Measurements from ENCODE around the gene RFX3. TPM values are rescaled to one million over a fixed set of nuclear protein-coding genes. Genes with fewer than 3 reads are reported as not detected.

RFX3 gene
- total RNA-seq, 6 donors from 2014 or later = 7.3 to 32.0 (median 19.9) TPM

DNA sequence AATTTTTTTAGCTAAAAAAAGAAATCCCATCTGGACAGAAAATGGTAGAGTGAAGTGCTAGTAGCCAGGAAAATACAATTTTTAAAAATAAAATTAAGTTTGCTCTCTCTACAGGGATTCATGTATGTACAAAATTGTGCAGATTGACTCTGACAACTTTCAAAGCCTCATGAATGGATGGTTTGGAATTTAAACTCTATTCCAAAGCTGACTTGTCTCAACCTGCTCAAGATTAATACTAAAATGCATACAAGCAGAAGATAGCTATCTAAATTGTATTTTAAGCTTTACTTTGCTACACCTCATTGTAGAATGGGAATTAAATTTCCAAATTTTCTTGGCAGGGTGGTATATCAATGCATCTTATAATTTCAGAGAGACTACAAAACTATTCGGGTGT, 257.6 kb downstream of the RFX3 start:
- no peaks in the 10 kb centered on the region for H3K4me1 ChIP-seq
- peaks cover 0 to 23% (median 2%) of the 10 kb centered on the region in 4 donors for H3K36me3 ChIP-seq
- no peak overlapping the region for H3K4me3 ChIP-seq
- no peak for ATAC-seq (ENCODE audit: low FRiP score in 2 of 2)
- no peaks in the 10 kb centered on the region for H3K27me3 ChIP-seq
- TF ChIP-seq POLR2A (IDR thresholded peaks at IDR 0.05) (no peak), EP300 (IDR thresholded peaks at IDR 0.05) (no peak), POLR2AphosphoS5 (IDR thresholded peaks at IDR 0.05) (no peak)
- TF ChIP-seq, protein P1, sequence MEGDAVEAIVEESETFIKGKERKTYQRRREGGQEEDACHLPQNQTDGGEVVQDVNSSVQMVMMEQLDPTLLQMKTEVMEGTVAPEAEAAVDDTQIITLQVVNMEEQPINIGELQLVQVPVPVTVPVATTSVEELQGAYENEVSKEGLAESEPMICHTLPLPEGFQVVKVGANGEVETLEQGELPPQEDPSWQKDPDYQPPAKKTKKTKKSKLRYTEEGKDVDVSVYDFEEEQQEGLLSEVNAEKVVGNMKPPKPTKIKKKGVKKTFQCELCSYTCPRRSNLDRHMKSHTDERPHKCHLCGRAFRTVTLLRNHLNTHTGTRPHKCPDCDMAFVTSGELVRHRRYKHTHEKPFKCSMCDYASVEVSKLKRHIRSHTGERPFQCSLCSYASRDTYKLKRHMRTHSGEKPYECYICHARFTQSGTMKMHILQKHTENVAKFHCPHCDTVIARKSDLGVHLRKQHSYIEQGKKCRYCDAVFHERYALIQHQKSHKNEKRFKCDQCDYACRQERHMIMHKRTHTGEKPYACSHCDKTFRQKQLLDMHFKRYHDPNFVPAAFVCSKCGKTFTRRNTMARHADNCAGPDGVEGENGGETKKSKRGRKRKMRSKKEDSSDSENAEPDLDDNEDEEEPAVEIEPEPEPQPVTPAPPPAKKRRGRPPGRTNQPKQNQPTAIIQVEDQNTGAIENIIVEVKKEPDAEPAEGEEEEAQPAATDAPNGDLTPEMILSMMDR (IDR thresholded peaks at IDR 0.05) = no peak
- no peak for DNase-seq
- no peaks in the 10 kb centered on the region for H3K9me3 ChIP-seq
- WGBS, 2 donors = 93 to 95% methylated on average over 1 of the region's 1 CpG
- no peak overlapping the region for H3K27ac ChIP-seq

DNA sequence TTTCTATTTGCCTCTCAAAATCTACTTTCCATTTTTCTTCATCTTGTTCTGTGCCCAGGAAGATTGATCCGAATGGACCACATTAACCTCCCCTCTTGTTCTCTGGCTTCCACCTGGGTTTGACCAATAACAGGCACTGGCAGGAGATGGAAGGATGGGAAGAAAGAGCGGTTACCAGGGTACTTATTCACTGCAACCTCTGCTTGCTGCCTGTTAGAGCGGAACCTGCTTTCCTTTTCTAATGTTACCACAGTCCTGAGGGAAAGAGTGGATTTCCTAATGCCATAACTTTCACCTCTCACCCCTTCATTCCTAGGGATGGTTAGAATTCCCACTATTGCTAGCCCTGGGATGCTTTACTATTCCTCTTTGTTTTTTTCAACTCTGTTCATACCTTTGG, 262.1 kb downstream of the RFX3 start:
- H3K4me1 ChIP-seq = no peaks in the 10 kb centered on the region
- H3K9me3 ChIP-seq = no peaks in the 10 kb centered on the region
- DNase-seq = no peak
- TF ChIP-seq, protein P1 (IDR thresholded peaks at IDR 0.05) = no peak
- TF ChIP-seq EP300 (IDR thresholded peaks at IDR 0.05) (no peak), POLR2AphosphoS5 (IDR thresholded peaks at IDR 0.05) (no peak), POLR2A (IDR thresholded peaks at IDR 0.05) (no peak)
- ATAC-seq (ENCODE audit: low FRiP score in 2 of 2) = no peak
- 97 to 99% methylated on average over 3 of the region's 3 CpGs for whole genome bisulfite sequencing, 2 donors
- no peak overlapping the region for H3K4me3 ChIP-seq
- peaks cover 0 to 24% (median 0%) of the 10 kb centered on the region in 4 donors for H3K36me3 ChIP-seq
- H3K27ac ChIP-seq = no peak overlapping the region
- no peaks in the 10 kb centered on the region for H3K27me3 ChIP-seq

DNA sequence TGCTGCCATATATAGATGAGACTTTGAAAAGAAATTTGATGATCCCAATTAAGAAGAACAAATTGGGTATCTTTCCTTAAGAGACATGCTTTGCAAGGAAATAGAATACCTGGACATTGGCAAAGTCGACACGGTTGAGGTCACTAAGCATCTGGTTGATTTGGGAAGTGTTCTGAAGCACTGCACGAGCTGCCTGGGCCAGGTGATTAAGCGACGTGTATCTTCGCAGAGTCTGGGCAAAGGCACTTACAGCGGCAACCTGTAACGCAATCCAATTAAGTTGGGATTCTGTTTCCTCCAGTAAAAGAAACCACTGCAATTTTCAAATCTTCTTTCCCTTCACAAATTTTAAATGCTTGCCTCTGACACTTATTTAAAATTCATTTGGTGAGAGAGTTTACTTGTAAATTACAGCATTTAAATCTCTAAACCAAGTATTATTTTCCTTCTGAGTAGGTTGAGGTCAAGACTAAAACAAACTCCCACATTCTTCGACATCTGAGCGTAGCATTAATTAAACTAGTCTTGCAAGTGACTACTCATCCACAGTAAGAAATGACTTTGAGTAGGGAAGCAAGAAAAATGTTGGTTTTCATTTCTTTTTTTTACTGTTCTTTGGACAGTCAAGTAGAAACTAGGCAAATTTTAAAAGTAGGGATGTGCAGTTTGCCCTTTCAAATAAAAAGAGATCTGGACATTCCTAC, 262.8 kb downstream of the RFX3 start:
- DNase-seq = no peak
- H3K27ac ChIP-seq = no peak overlapping the region

DNA sequence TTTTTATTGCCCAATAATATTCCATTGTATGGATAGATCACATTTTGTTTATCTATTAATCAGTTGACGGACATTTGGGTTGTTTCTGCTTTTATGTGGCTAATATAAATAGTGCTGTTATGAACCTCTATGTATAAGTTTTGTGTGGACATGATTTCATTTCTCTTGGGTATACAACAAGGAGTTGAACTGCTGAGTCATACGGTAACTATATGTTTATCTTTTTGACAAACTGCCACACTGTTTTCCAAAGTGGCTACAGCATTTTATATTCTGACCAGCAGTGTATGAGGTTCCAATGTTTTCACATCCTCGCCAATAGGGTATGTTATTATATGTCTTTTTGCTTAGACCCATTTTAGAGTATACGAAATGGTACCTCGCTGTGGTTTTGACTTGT, 264.3 kb downstream of the RFX3 start:
- Histone ChIP-seq H3K4me3 (no peak overlapping the region), H3K27ac (no peak overlapping the region), H3K36me3 (peaks cover 0 to 33% (median 4%) of the 10 kb centered on the region in 4 donors), H3K9me3 (no peaks in the 10 kb centered on the region), H3K4me1 (no peaks in the 10 kb centered on the region), H3K27me3 (no peaks in the 10 kb centered on the region)
- no peak for DNase-seq
- 96 to 98% methylated on average over 5 of the region's 5 CpGs for WGBS, 2 donors
- ATAC-seq (ENCODE audit: low FRiP score in 2 of 2) = no peak
- TF ChIP-seq POLR2AphosphoS5 (IDR thresholded peaks at IDR 0.05) = no peak

More for the DNA sequence above, 262.8 kb downstream of the RFX3 start:
- H3K4me1 ChIP-seq = no peaks in the 10 kb centered on the region
- no peak overlapping the region for H3K4me3 ChIP-seq
- H3K27me3 ChIP-seq = no peaks in the 10 kb centered on the region
- ATAC-seq (ENCODE audit: low FRiP score in 2 of 2) = no peak
- WGBS, 2 donors = 94 to 95% methylated on average over 10 of the region's 10 CpGs
- peaks cover 0 to 24% (median 0%) of the 10 kb centered on the region in 4 donors for H3K36me3 ChIP-seq
- TF ChIP-seq POLR2A (IDR thresholded peaks at IDR 0.05) (no peak), POLR2AphosphoS5 (IDR thresholded peaks at IDR 0.05) (no peak), EP300 (IDR thresholded peaks at IDR 0.05) (no peak)
- TF ChIP-seq, protein P1 (IDR thresholded peaks at IDR 0.05) = no peak
- H3K9me3 ChIP-seq = no peaks in the 10 kb centered on the region

DNA sequence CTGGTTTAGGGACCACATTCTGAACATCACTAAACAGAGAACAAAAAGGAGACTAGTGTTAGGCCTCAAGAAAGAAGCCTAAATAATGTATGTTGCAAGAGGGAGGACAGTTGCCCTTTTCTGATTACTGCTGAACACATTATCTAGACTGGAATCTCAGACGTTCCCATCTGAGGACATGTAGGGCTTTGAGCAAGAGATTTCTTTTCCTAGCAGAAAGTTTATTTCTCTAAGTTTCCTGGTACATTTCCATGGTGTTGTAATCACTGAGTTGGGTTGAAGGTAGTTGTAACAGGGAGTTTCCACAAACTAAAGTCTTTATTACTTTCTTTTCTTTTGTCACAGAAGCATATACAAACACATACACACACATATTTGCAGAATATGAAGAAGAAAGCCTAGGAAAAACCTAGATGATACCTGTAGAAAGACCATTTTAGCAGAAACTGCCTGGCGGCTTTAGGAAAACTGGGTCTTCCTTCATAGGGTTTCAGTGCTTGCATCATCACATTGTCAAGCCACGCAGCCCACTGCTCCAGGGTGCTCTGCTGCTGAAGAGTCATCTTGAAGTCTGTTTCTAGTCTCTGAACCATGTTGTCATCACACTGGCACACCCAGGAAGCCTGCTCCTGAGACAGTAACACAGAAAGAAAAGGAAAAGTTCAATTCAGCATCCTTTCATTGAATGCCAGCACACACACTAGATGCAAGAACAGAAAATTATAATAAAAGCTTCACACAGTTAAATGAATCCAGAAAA, 269.1 kb downstream of the RFX3 start:
- Histone ChIP-seq H3K4me1 (no peaks in the 10 kb centered on the region), H3K27me3 (no peaks in the 10 kb centered on the region), H3K27ac (no peak overlapping the region), H3K36me3 (peaks cover 0 to 44% (median 6%) of the 10 kb centered on the region in 4 donors), H3K9me3 (no peaks in the 10 kb centered on the region), H3K4me3 (no peak overlapping the region)
- ATAC-seq (ENCODE audit: low FRiP score in 2 of 2) (no peak), DNase-seq (no peak)
- WGBS, 2 donors = 89 to 98% methylated on average over 3 of the region's 3 CpGs
- TF ChIP-seq, protein P1 (IDR thresholded peaks at IDR 0.05) = no peak
- TF ChIP-seq POLR2A (IDR thresholded peaks at IDR 0.05) (no peak), POLR2AphosphoS5 (IDR thresholded peaks at IDR 0.05) (no peak), EP300 (IDR thresholded peaks at IDR 0.05) (no peak)
